Cardiac fibroblast (primary cell): ENCODE results near the gene ATXN1.

ENCODE experiments used
- DNase-seq, 2 donors: peaks; one replicate each; pipeline versions ENCODE4 v3.0.0 to v3.0.0-alpha.2; 2010; ENCODE audit warnings: low read depth in 2 of 2
- H3K4me3 ChIP-seq, 2 donors: replicated peaks in 1 of 2; 1 replicate in 1 of 2; 2 replicates in 1 of 2; pipeline ENCODE4 v1.5.1; 2011; ENCODE audit warnings: low read depth in 2 of 2, low read length in 2 of 2, mild to moderate bottlenecking in 2 of 2, moderate library complexity in 1 of 2
- TF ChIP-seq, protein P1 (sequence below): IDR thresholded peaks from one replicate; pipeline ENCODE4 v1.5.1; 2011; ENCODE audit warnings: low read depth, mild to moderate bottlenecking, low read length, inconsistent platforms

The ATXN1 gene

DNA sequence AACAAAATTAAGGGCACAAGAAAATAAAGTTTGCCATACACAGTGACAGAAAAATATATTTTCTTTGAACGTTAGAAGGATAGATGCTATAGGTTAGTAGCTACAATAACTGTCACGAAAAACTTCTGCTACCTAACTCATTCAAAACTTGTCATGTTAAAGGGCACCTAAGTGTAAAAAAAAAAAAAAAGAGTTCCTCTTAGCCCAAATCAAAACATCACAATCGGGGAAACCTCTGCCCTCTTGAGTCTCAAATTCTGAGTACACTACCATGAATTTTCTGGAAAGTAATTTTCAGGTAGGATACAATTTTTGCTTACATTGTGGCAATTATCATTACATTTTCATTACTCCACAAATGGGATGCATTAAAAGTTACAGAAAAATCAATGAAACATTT is 5.7 kb downstream of the ATXN1 start:
- no peak overlapping the region for H3K4me3 ChIP-seq
- no peak for DNase-seq
- TF ChIP-seq, protein P1, sequence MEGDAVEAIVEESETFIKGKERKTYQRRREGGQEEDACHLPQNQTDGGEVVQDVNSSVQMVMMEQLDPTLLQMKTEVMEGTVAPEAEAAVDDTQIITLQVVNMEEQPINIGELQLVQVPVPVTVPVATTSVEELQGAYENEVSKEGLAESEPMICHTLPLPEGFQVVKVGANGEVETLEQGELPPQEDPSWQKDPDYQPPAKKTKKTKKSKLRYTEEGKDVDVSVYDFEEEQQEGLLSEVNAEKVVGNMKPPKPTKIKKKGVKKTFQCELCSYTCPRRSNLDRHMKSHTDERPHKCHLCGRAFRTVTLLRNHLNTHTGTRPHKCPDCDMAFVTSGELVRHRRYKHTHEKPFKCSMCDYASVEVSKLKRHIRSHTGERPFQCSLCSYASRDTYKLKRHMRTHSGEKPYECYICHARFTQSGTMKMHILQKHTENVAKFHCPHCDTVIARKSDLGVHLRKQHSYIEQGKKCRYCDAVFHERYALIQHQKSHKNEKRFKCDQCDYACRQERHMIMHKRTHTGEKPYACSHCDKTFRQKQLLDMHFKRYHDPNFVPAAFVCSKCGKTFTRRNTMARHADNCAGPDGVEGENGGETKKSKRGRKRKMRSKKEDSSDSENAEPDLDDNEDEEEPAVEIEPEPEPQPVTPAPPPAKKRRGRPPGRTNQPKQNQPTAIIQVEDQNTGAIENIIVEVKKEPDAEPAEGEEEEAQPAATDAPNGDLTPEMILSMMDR, result no peak

DNA sequence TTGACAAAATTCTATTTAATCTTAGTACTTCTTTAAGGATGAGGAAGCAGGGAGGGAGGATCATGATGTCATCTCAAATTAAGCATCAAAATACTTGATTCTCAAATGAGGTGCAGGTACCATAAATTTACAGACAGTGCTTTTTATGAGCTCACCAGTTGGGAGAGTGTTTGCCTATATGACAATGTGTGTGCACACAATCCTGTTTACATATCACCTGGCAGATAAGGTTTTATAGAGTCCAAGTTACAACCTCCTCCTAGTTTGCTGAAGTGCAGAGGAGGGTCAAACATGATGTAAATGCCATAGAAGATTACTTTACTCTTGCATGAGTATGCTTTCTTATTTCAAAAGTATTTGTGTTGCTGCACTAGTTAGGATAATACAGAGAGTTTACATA is 6.4 kb downstream of the ATXN1 start:
- DNase-seq, result no peak
- no peak overlapping the region for H3K4me3 ChIP-seq
- TF ChIP-seq, protein P1, result no peak

- DNase-seq, result no peak
- TF ChIP-seq, protein P1, result no peak
- no peak overlapping the region for H3K4me3 ChIP-seq
Observed at GRCh38 chr6:16754274-16754673, 7.0 kb downstream of the ATXN1 start.

- no peak overlapping the region for H3K4me3 ChIP-seq
- no peak for DNase-seq
- TF ChIP-seq, protein P1, result no peak
Observed at GRCh38 chr6:16753341-16753740, 7.9 kb downstream of the ATXN1 start.

DNA sequence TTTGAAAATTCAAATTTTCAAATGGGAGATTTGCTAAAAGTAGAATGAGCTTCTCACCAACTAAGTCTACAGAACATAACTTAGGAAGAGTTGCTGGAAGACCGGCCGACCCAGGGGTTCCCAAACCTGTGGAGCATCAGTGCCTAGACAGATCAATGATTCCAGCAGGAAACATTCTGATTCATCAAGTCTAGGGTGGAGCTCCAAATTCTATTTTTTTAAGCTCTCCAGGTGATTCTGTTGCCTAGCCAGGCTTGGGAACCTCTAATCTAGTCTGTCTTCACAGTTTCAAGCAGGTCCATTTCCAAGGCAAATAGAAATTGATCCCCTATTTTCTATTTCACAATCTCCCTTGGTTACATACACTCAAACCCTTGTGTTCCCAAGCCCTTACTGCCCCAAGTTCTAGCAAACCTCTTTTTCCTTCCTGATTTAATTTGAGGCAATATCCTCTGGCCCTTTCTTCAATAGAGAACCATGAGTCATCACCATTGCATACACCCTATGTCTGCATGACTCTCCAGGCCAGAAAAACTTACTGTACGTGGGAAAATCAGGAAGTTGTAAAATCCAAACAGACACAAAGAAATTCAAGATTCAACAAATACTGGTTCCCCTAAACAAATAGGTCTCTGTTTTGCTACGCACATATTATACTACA is 8.9 kb downstream of the ATXN1 start:
- TF ChIP-seq, protein P1, result no peak
- H3K4me3 ChIP-seq, result no peak overlapping the region
- DNase-seq, result peak; percentile 87 to 93

DNA sequence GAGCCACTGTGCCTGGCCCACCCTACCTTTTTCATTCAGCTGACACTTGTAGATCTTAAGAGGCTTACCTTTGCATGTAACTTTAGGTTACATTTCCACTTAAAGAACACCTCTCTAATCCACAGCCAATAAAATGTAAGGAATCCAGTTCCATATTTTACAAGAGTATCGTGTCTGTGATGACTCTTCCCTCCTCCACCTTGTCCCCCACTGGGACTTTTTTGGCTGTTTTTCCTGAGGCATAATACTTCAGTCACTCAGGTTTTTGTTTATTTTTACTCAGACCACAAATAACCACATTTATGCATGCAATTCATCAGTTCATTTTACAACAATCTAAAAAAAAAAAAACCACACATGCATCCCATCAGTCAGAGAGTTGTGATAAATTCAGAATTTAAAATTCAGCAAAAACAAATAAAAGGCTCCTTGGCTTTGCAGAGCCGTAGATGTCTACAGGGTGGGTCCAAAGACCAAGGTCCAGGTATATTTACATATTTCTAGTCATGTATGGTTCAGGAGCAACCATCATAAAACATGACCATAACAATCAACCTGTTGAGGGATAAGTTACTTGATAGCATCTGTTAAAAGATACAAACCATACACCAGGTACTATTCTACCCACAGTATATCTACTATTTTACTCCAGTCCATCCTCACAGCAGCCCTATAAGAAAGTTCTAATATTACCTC is 9.9 kb downstream of the ATXN1 start:
- TF ChIP-seq, protein P1, result no peak
- H3K4me3 ChIP-seq, result no peak overlapping the region
- peak in 1 of 2 donors; percentile 76 for DNase-seq
